Astrocyte of the cerebellum (primary cell): ENCODE data around the gene CLIP2.
A peak's percentile ranks its signal among the peaks of the same experiment; 100 is the strongest.
"Not testable (repeated sequence)": the region's sequence is repeated elsewhere in the genome, so short reads cannot be mapped to it uniquely, and the experiment has no call there.

Source experiments
- DNase-seq: peaks from one replicate; pipeline ENCODE4 v3.0.0-alpha.2; 2011; ENCODE audit warnings: low read depth
- H3K4me3 ChIP-seq: 2 replicates; pipeline ENCODE4 v1.5.1; 2011; ENCODE audit warnings: mild to moderate bottlenecking, low read depth, low read length, moderate library complexity
- in situ Hi-C: cut with HindIII; loops from 2 replicates; pipeline ENCODE4 v1.10.0; 2017; ENCODE audit warnings: low sequenced_read_pairs
- TF ChIP-seq, protein P1 (sequence below): IDR thresholded peaks from 2 replicates; pipeline ENCODE4 v1.5.1; 2012; ENCODE audit warnings: low read length, low read depth, moderate library complexity, mild to moderate bottlenecking; ENCODE audit errors: missing control alignments

The CLIP2 gene

DNA sequence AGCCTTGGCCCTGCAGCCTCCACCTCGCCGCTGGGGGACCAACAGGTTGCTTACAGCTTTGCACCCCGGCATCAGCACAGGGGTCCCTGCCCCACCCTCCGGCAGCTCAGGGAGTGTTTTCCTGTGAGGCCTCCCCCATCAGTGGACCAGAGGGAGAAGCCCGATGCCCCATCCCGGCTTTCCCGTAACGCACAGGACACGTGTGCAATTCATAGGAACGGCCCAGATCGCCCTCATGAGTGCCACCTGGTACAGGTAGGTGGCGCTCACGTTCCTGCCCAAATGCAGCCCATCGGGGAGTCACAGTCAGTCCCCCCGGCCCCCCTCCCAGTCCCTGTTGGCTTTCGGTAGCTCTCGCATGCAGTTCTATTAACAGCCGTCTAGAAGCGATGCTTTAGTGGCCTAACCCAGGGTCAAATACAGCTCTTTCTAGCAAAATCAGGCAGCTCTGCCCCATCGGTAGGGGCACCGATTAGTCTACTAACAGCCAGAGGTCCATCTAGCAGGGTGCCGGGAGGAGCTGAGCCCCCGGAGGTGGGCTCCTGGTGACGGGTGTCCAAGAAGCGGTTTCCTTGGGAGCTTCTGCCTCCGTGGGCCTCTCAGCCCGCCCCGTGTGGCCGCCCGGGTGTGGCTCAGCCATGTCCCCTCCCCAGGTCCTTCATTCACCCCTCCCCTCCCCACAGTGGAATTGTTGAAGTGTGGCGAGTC lies 116.1 kb downstream of the CLIP2 start:
- in situ Hi-C loops = loop anchor here (25.0 kb wide), 1 partner anchor 343 kb away; no protein-coding TSS in a partner anchor
- no peak overlapping the region for H3K4me3 ChIP-seq
- DNase-seq = no peak
- TF ChIP-seq, protein P1, sequence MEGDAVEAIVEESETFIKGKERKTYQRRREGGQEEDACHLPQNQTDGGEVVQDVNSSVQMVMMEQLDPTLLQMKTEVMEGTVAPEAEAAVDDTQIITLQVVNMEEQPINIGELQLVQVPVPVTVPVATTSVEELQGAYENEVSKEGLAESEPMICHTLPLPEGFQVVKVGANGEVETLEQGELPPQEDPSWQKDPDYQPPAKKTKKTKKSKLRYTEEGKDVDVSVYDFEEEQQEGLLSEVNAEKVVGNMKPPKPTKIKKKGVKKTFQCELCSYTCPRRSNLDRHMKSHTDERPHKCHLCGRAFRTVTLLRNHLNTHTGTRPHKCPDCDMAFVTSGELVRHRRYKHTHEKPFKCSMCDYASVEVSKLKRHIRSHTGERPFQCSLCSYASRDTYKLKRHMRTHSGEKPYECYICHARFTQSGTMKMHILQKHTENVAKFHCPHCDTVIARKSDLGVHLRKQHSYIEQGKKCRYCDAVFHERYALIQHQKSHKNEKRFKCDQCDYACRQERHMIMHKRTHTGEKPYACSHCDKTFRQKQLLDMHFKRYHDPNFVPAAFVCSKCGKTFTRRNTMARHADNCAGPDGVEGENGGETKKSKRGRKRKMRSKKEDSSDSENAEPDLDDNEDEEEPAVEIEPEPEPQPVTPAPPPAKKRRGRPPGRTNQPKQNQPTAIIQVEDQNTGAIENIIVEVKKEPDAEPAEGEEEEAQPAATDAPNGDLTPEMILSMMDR = peak; percentile 52

DNA sequence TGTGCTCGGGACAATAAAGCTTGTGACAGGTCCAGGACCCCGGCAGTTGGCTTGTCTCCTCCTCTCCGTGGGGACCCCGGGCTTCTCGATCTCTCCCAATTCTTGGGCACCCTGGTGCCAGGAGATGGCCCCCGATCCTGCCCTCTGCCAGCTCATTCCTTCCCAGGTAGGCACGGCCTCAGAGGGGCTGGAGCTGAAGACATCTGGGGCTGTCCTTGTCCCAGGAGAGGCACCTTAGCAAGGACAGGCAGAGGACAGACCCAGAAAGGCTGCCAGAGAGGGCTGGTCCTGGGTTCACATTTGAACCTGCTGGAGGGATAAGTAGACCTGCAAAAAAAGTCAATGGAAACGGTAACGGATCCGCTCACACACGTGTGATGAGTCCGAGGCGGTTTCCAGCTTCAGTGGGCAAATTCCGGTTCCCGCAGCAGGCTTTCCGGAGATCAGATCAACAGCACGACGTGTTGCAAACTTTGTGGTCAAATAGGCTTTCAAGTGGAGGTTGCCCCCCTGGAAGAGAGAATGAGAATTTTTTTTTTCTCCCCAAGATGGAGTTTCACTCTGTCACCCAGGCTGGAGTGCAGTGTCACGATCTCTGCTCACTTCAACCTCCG lies 116.8 kb downstream of the CLIP2 start:
- H3K4me3 ChIP-seq = no peak overlapping the region
- no peak for DNase-seq
- TF ChIP-seq, protein P1 = no peak
- in situ Hi-C loops = loop anchor here (25.0 kb wide), 1 partner anchor 344 kb away; no protein-coding TSS in a partner anchor

DNA sequence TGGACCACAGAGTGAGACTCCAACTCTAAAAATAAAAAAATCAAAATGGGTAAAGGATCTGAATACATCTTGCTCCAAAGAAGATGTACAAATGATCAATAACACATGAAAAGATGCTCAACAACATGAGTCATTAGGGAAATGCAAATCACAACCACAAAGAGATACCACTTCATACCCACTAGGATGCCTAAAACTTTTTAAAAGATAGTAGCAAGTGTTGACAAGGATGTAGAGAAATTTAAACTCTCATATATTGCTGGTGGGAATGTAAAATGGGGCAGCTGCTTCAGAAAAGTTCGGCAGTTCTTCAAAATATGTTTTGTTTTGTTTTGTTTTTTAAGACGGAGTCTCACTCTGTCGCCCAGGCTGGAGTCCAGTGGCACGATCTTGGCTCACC lies 118.8 kb downstream of the CLIP2 start:
- no peak for DNase-seq
- in situ Hi-C loops = loop anchor here (25.0 kb wide), 1 partner anchor 346 kb away; no protein-coding TSS in a partner anchor
- no peak overlapping the region for H3K4me3 ChIP-seq
- TF ChIP-seq, protein P1 = no peak

DNA sequence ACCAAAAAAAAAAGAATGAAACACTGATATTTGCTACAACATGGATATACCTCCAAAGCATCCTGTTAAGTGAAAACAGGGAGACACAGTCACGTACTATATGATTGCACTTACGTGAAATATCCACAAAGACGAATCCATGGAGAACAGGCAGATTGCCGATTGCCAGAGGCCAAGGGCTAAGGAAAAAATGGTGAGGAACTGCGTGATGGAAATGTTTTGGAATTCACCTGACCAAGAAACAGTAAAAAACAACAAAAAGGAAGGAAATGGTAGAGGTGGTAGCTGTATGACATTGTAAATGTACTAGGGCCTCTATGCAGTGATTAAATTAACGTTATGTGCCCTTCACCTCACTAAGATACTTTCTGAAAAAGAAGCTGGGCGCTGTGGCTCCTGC lies 120.4 kb downstream of the CLIP2 start:
- in situ Hi-C loops = loop anchor here (25.0 kb wide), 1 partner anchor 347 kb away; no protein-coding TSS in a partner anchor
- TF ChIP-seq, protein P1 = no peak
- no peak for DNase-seq
- H3K4me3 ChIP-seq = no peak overlapping the region

DNA sequence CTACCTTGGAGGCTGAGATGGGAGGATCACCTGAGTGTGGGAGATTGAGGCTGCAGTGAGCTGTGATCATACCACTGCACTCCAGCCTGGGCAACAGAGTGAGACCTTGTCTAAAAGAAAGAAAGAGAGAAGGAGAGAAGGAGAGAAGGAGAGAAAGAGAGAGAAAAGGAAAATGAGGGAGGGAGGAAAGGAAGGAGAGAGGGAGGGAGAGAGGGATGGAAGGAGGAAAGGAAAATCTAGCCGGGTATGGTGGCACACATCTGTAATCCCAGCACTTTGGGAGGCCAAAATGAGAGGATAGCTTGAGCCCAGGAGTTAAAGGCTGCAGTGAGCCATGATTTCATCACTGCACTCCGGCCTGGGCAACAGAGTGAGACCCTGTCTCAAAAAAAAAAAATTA lies 121.6 kb downstream of the CLIP2 start:
- TF ChIP-seq, protein P1 = no peak
- in situ Hi-C loops = loop anchor here (25.0 kb wide), 1 partner anchor 348 kb away; no protein-coding TSS in a partner anchor
- no peak overlapping the region for H3K4me3 ChIP-seq
- no peak for DNase-seq

DNA sequence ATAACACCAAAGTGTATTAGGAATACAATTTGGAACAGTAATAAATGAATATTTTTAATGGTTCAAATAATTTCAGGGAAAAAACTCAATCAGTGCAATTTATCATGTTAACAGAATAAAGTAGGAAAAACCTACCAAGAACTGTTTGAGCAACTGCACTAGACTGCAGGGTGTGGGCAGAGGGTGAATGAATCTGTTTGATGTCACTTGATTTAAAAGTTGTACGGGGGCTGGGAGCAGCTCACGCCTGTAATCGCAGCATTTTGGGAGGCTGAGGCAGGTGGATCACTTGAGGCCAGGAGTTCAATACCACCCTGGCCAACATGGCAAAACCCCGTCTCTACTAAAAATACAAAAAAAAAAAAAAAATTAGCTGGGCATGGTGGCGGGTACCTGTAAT lies 122.4 kb downstream of the CLIP2 start:
- DNase-seq, H3K4me3 ChIP-seq: not testable (repeated sequence)
- in situ Hi-C loops = loop anchor here (25.0 kb wide), 1 partner anchor 349 kb away; no protein-coding TSS in a partner anchor

DNA sequence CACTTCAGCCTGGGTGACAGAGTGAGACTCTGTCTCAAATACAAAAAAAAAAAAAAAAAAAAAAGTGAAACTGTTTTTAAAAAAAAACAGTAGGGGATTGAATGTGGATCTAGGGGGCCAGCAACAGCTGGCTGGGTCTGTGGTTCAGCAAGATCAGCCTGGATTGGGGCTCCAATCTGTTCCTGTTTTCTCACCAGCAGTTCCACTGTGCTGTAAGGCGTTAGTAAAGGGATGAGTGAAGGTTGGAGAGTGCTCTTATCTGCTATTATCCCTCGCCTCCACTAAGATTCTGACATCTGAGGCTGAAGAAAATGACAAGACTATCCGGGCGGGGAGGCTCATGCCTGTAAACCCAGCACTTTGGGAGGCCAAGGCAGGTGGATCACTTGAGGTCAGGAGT lies 122.8 kb downstream of the CLIP2 start:
- no peak for DNase-seq
- no peak overlapping the region for H3K4me3 ChIP-seq
- TF ChIP-seq, protein P1 = no peak
- in situ Hi-C loops = loop anchor here (25.0 kb wide), 1 partner anchor 350 kb away; no protein-coding TSS in a partner anchor
